Activated CD4-positive, alpha-beta T cell treated with anti-CD3 and anti-CD28 coated beads for 36 hours (primary cell): Measurements from ENCODE around the gene RARG. TPM values are rescaled to one million over a fixed set of nuclear protein-coding genes. Genes with fewer than 3 reads are reported as not detected.

Experiments
- ATAC-seq: fragments of 200-7000 bp; cut with Tn5 transposase; one replicate; pipeline ENCODE4 v1.10.0; 2021; ENCODE audit warnings: mild to moderate bottlenecking, moderate library complexity
- CTCF ChIA-PET: fragments of 350-600 bp; sonication (Branson Sonifier 250); formaldehyde crosslinking; loops from one replicate; lab custom pipeline; 2021; ENCODE audit warnings: antibody characterized with exemption; lab: Charles Lee
- POLR2A ChIA-PET: fragments of 350-600 bp; sonication (Branson Sonifier 250); formaldehyde crosslinking; loops from one replicate; lab custom pipeline; 2021; ENCODE audit warnings: antibody characterized with exemption, inconsistent platforms; lab: Charles Lee
- DNase-seq: peaks from one replicate; pipeline ENCODE4 v3.0.0-alpha.2; 2020
- H3K27ac Mint-ChIP-seq: one replicate; pipeline ENCODE4 v1.8.0; 2021; ENCODE audit warnings: mixed read lengths
- H3K27me3 Mint-ChIP-seq: one replicate; pipeline ENCODE4 v1.8.0; 2021; ENCODE audit warnings: mixed read lengths
- H3K36me3 Mint-ChIP-seq: one replicate; pipeline ENCODE4 v1.8.0; 2021; ENCODE audit warnings: low read depth, mixed read lengths
- H3K4me1 Mint-ChIP-seq: one replicate; pipeline ENCODE4 v1.8.0; 2021; ENCODE audit warnings: mixed read lengths
- H3K4me3 Mint-ChIP-seq: one replicate; pipeline ENCODE4 v1.8.0; 2021; ENCODE audit warnings: mild to moderate bottlenecking, moderate library complexity, mixed read lengths
- H3K9me3 Mint-ChIP-seq: one replicate; pipeline ENCODE4 v1.8.0; 2021; ENCODE audit warnings: low read depth, mixed read lengths
- intact Hi-C, 2 experiments: fragments of 100-400 bp; cut with DNase I in 1 of 2; cut with micrococcal nuclease in 1 of 2; formaldehyde crosslinking; loops; one replicate each; pipeline versions ENCODE4 v1.14.2 to v1.15.1; 2022 to 2024; cut with DNase I, micrococcal nuclease
- total RNA-seq, 2 experiments: library from RNA; stranded (reverse); gene quantifications; one replicate each; pipeline ENCODE4 v1.2.3, GENCODE V29; 2021

Gene RARG
- total RNA-seq, 2 experiments from 2014 or later, result 20.0 to 21.6 TPM

DNA sequence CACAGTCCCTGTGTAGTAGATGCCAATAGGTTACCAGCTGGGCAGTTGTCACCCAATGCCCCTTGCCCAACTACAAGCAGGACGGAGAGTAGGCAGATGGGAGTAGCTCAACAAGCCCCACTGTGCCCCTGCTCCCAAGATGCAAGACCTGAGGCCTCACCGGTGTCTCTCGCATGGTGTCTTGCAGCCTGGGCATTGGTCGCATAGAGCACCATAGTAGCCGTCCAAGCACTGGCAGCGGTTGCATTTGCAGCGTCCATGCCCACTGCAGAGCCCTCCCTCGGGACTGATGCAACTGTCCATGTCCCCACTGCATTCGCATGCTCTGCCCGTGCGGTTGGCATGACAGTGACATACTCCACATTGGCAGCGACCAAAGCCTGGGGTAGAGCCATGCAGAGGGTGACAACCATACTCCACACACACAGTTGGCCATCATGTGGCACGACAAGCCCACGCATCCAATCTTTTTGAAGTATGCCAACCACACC is 39.4 kb downstream of the RARG start:
- Mint-ChIP-seq H3K9me3 (no peaks in the 10 kb centered on the region), H3K27me3 (no peaks in the 10 kb centered on the region), H3K4me1 (peaks cover 19% of the 10 kb centered on the region), H3K4me3 (no peak overlapping the region), H3K36me3 (peaks cover 39% of the 10 kb centered on the region), H3K27ac (no peak overlapping the region)
- intact Hi-C loops, result loop anchor here in 1 of 2 experiments (10.0 kb wide), 1 partner anchor 128 kb away; no protein-coding TSS in a partner anchor
- POLR2A ChIA-PET, result interaction anchor here (0.6 to 0.7 kb wide), 2 partner anchors 12 to 1130 kb away, joined by 3 read pairs; partner anchors contain the start of genes CSAD and ZNF740
- DNase-seq (no peak), ATAC-seq (no peak)
- CTCF ChIA-PET, result interaction anchor here (0.8 to 3.6 kb wide), 6 partner anchors 6 to 129 kb away, joined by 3 to 17 read pairs (median 4); partner anchors contain the start of genes AAAS and CSAD

DNA sequence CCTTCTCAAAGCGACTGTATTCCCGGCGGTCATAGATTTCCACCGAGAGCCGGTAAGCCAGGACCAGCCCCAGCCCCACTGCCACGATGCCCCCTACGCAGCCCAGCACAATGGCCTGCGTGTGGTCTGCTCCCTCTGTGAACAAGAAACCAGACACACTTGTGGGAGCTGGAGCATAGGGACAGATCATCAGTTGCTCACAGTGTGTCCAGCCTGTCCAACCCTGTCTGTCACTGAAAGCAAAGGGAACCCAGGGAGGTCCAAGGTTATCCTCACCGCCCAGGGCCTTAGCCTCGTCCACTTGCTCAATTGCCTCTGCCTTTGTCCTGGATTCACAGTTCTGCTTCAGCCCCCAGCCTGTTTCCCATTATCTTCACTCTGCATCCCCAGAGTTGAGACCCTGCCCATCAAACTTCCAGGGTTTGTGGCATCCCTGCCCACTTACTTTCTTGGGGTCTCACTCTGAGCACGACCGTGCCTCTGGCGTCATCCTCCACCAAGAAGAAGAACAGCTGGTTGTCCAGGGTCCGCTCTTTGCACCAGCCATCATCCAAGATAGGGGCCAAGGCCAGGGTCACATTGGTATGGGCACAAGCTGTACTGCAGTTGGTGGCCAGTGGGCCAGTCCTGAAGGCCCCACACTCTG is 40.0 kb downstream of the RARG start:
- DNase-seq (no peak), ATAC-seq (no peak)
- ChIA-PET CTCF (interaction anchor here (0.8 to 7.2 kb wide), 6 partner anchors 7 to 129 kb away, joined by 3 to 94 read pairs (median 5); partner anchors contain the start of genes AAAS and CSAD), POLR2A (interaction anchor here (0.6 kb wide), 1 partner anchor 1130 kb away, joined by 3 read pairs; no protein-coding TSS in a partner anchor)
- Mint-ChIP-seq H3K4me1 (peaks cover 15% of the 10 kb centered on the region), H3K27ac (no peak overlapping the region), H3K9me3 (no peaks in the 10 kb centered on the region), H3K27me3 (no peaks in the 10 kb centered on the region), H3K4me3 (no peak overlapping the region), H3K36me3 (peaks cover 42% of the 10 kb centered on the region)
- intact Hi-C loops, result loop anchor here in 1 of 2 experiments (2.0 to 10.0 kb wide), 2 partner anchors 33 to 127 kb away; no protein-coding TSS in a partner anchor

DNA sequence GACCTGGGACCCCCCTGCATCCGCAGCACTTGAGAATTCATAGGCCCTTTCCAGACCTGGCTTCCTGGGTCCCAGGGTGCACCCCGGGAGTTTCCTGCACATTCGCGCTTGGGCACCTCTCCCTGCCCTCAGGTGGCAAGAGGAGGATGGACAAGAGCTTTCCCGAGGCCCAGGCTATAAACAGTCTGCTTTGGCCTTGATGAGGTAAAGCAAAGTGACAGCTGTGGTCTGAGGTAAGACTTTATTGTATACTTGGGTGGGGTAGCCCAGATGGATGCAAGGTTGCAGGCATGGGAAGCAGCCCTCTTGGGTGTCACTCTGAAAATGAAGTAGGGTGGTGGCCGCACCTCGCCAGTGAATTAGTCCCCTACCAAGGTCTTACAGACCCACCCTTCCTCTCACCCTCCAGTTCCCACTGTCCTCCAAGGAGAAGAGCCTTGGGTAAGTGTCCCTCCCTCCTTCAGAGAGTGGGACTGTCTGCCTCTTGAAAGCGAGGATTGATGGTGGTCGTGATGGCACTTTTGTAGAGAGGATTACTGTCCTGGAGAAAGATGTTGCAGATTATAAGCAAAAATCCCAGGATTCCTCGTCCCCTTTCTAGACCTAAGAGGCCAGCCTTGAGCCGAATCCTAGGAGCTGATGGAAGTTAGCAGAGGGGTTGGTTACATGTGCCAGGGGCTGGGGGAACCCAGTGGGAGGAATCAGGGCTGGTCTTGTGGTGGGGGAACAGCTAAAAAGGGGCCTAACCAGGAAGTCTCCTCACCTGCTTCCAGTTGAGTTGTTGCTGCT is 40.7 kb downstream of the RARG start:
- DNase-seq (no peak), ATAC-seq (no peak)
- H3K27ac Mint-ChIP-seq, result no peak overlapping the region
- peaks cover 40% of the 10 kb centered on the region for H3K36me3 Mint-ChIP-seq
- no peaks in the 10 kb centered on the region for H3K27me3 Mint-ChIP-seq
- H3K4me3 Mint-ChIP-seq, result no peak overlapping the region
- intact Hi-C loops, result loop anchor here in 1 of 2 experiments (2.0 to 10.0 kb wide), 2 partner anchors 32 to 126 kb away; no protein-coding TSS in a partner anchor
- H3K9me3 Mint-ChIP-seq, result no peaks in the 10 kb centered on the region
- H3K4me1 Mint-ChIP-seq, result peaks cover 10% of the 10 kb centered on the region
- ChIA-PET CTCF (interaction anchor here (0.6 to 7.2 kb wide), 8 partner anchors 8 to 161 kb away, joined by 3 to 94 read pairs (median 4); partner anchors contain the start of genes CSAD and ZNF740), POLR2A (no interaction called here)

DNA sequence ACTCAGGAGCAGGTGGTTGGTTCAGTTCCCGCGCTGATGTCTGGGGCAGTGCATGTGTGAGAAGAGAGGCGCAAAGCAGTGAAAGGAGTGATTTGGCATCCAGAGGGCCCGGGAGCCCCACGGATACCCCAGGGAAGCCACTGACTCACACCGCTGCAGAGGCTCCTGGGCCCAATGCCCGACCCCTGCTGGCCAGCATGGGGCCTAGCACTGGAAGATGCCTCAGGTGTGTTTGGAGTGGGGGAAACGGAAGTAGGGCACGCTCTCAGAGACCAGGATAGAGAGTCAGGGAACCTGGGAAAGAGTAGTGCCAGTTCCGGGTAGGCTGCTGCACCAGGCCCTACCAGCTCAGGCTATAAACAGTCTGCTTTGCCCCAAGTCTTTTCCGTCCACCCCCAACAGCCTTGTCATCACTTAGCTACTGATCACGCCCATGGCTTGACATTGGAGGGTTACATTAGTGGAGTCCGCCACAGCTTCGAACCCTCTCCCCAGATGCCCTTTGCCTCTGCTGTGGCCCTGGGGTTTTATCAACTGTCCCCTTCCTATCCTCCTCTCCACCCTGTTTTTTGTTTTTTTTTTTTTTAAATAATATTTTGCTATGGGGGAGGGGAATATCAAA is 41.8 kb downstream of the RARG start:
- H3K36me3 Mint-ChIP-seq, result peaks cover 40% of the 10 kb centered on the region
- intact Hi-C loops, result loop anchor here (1.0 to 10.0 kb wide), 3 partner anchors 31 to 125 kb away; no protein-coding TSS in a partner anchor
- H3K9me3 Mint-ChIP-seq, result no peaks in the 10 kb centered on the region
- H3K4me1 Mint-ChIP-seq, result peaks cover 14% of the 10 kb centered on the region
- H3K4me3 Mint-ChIP-seq, result no peak overlapping the region
- DNase-seq, result peak; percentile 74
- H3K27me3 Mint-ChIP-seq, result no peaks in the 10 kb centered on the region
- H3K27ac Mint-ChIP-seq, result peak overlapping the region; percentile 17
- peak; percentile 94 for ATAC-seq
- ChIA-PET POLR2A (interaction anchor here (1.2 kb wide), 1 partner anchor 10 kb away, joined by 3 read pairs; the partner anchor contains the start of genes CSAD and ZNF740), CTCF (interaction anchor here (0.6 to 7.2 kb wide), 16 partner anchors 9 to 502 kb away, joined by 3 to 94 read pairs (median 4); partner anchors contain the start of genes CSAD, SOAT2, SPRYD3 and ZNF740)

DNA sequence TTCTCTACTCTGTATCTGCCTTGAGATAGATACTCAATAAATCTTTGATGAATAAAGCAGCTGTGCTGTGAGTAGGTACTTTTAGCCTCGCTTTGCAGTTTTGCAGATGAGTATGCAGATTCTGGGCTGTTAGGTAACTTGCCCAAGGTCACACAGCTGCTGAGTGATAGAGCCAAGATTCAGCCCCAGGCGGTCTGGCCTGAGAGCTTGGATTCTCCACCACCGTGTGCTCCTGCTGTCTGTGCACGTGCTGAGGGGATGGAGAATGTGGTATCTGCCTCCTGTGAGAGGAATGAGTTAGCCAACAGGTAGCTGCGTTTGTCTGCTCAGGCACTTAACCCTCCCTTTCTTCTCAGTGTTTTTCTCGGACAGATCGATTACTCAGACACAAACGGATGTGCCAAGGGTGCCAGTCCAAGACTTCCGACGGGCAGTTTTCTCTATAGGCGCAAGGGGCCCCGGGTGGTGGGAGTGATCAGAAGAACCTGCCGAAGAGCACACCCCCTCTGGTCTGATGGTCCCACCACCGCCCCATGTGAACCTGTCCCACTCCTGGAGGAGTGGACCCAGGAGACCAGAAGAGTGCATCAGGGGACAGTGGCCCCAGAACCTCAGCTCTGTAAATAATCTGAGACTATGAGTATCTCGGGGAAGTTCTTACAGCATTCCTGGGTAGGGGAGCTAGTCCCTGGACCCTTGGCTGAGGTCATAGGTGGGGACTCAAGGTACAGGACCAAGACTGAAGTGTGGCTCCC is 44.7 kb downstream of the RARG start:
- H3K9me3 Mint-ChIP-seq, result no peaks in the 10 kb centered on the region
- POLR2A ChIA-PET, result no interaction called here
- no peak overlapping the region for H3K4me3 Mint-ChIP-seq
- peaks cover 50% of the 10 kb centered on the region for H3K36me3 Mint-ChIP-seq
- H3K4me1 Mint-ChIP-seq, result peaks cover 41% of the 10 kb centered on the region
- CTCF ChIA-PET, result interaction anchor here (0.5 to 7.2 kb wide), 9 partner anchors 8 to 322 kb away, joined by 3 to 94 read pairs (median 6); partner anchors contain the start of gene SPRYD3
- intact Hi-C loops, result no loop called here
- H3K27ac Mint-ChIP-seq, result peak overlapping the region; percentile 4
- no peaks in the 10 kb centered on the region for H3K27me3 Mint-ChIP-seq
- ATAC-seq (no peak), DNase-seq (no peak)

DNA sequence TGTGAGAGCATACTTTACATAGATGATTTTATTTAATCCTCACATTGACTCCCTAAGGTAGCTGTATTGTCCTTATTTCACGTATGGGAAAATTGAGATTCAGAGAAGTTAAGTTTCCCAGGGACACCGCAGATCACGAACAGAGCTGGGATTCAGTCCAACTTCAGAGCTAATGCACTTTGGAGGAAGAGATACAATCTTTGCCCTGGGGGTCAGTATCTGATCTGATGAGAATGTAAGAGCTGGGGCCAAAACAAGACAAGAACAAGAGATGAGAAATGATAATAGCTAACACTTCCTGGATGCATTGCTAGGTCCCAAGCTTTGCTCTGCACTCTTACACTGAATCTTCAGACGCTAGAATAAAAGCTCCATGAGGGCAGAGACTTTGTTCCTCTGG is 45.3 kb downstream of the RARG start:
- H3K9me3 Mint-ChIP-seq, result no peaks in the 10 kb centered on the region
- no peak overlapping the region for H3K4me3 Mint-ChIP-seq
- peaks cover 50% of the 10 kb centered on the region for H3K36me3 Mint-ChIP-seq
- no peaks in the 10 kb centered on the region for H3K27me3 Mint-ChIP-seq
- no peak for DNase-seq
- no peak overlapping the region for H3K27ac Mint-ChIP-seq
- peaks cover 46% of the 10 kb centered on the region for H3K4me1 Mint-ChIP-seq
- intact Hi-C loops, result no loop called here
- ChIA-PET POLR2A (no interaction called here), CTCF (interaction anchor here (0.5 to 7.2 kb wide), 10 partner anchors 8 to 322 kb away, joined by 3 to 94 read pairs (median 6); partner anchors contain the start of gene SPRYD3)
- no peak for ATAC-seq

DNA sequence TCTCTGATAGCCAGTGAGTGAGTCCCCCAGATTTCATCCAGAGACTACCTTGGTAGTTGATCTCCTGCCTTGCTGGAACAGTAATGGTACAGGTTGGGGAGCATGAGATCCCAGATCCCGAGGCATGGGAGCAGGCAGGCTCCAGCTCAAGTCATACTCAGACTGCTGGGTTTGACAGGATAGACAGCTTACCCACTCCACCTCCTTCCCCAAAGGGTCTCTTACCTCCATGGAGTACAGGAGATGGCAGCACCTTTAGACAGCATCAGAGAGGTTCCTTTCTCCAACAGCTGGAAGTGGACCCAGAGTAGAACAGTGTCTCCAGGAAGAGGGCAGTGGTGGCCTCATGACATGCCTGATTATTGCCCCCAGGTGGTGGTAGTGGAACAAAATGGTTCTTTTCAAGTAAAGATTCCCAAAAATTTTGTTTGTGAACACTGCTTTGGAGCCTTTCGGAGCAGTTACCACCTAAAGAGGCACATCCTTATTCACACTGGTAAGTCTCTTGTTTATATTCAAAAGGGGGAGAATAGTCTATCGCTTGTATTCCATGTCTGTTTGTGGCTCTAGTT is 46.3 kb downstream of the RARG start:
- no peak overlapping the region for H3K4me3 Mint-ChIP-seq
- intact Hi-C loops, result no loop called here
- no peaks in the 10 kb centered on the region for H3K9me3 Mint-ChIP-seq
- ChIA-PET CTCF (interaction anchor here (0.6 to 7.2 kb wide), 5 partner anchors 10 to 116 kb away, joined by 3 to 94 read pairs (median 6); no protein-coding TSS in a partner anchor), POLR2A (no interaction called here)
- peaks cover 56% of the 10 kb centered on the region for H3K36me3 Mint-ChIP-seq
- DNase-seq, result no peak
- peak overlapping the region; percentile 59 for H3K27ac Mint-ChIP-seq
- no peaks in the 10 kb centered on the region for H3K27me3 Mint-ChIP-seq
- peaks cover 53% of the 10 kb centered on the region for H3K4me1 Mint-ChIP-seq
- no peak for ATAC-seq

DNA sequence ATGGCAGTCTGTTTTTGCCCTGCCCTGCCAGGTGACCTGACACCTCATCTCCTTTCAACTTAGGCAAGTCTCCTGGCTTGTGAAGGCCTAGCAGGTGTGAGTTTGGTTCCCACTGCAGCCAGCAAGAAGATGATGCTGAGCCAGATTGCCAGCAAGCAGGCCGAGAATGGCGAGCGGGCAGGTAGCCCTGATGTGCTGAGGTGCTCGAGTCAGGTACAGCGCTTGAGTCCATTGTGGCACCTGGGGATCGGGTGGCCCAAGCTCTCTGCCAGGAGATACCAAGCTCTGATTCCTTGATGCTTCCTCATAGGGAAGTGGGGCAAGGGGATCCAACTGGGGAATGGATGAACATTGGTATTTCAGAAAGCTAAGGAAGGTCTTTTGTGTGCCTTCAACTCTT is 47.2 kb downstream of the RARG start:
- Mint-ChIP-seq H3K4me1 (peaks cover 51% of the 10 kb centered on the region), H3K27me3 (no peaks in the 10 kb centered on the region), H3K9me3 (no peaks in the 10 kb centered on the region), H3K27ac (peak overlapping the region; percentile 60), H3K36me3 (peaks cover 56% of the 10 kb centered on the region), H3K4me3 (no peak overlapping the region)
- ChIA-PET POLR2A (interaction anchor here (0.6 kb wide), 2 partner anchors 24 to 82 kb away, joined by 3 read pairs; no protein-coding TSS in a partner anchor), CTCF (interaction anchor here (0.6 to 7.2 kb wide), 4 partner anchors 13 to 115 kb away, joined by 3 to 94 read pairs (median 6); no protein-coding TSS in a partner anchor)
- ATAC-seq (no peak), DNase-seq (no peak)
- intact Hi-C loops, result loop anchor here in 1 of 2 experiments (5.0 kb wide), 1 partner anchor 542 kb away; the partner anchor contains the start of gene CALCOCO1

DNA sequence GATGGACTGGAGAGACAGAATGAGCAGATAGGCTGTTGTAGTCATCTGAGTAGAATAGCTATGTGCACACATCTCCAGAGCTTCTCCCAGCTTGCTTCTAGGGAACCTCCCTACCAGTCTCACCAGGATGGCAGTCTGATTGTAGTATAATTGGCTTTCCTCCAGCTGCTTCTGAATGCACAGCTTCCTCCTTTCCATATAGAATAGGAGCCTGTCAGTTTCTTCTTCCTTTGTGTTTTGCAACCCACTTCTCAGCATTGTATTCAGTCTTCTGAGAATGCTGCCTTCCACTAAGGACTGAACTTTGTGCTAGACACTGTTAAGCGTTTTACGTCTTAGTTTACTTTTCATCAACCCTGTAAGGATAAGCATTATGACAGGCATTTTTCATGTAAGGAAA is 49.1 kb downstream of the RARG start:
- intact Hi-C loops, result loop anchor here in 1 of 2 experiments (5.0 kb wide), 1 partner anchor 544 kb away; the partner anchor contains the start of gene CALCOCO1
- Mint-ChIP-seq H3K4me1 (peaks cover 57% of the 10 kb centered on the region), H3K36me3 (peaks cover 48% of the 10 kb centered on the region), H3K4me3 (peak overlapping the region; percentile 98), H3K9me3 (no peaks in the 10 kb centered on the region), H3K27me3 (no peaks in the 10 kb centered on the region), H3K27ac (peak overlapping the region; percentile 95)
- POLR2A ChIA-PET, result interaction anchor here (0.7 kb wide), 2 partner anchors 140 to 171 kb away, joined by 3 read pairs; no protein-coding TSS in a partner anchor
- CTCF ChIA-PET, result interaction anchor here (1.1 to 3.0 kb wide), 7 partner anchors 9 to 141 kb away, joined by 3 to 16 read pairs (median 5); partner anchors contain the start of gene AAAS
- ATAC-seq (no peak), DNase-seq (no peak)
